GM12801 (cell line): ENCODE results near the gene LHFPL2.

Experiments
- TF ChIP-seq, protein P1 (sequence below): IDR thresholded peaks from one replicate; pipeline ENCODE4 v1.5.1; 2011; ENCODE audit warnings: control low read depth; ENCODE audit not compliant: insufficient read length; ENCODE audit errors: extremely low read depth

The LHFPL2 gene

DNA sequence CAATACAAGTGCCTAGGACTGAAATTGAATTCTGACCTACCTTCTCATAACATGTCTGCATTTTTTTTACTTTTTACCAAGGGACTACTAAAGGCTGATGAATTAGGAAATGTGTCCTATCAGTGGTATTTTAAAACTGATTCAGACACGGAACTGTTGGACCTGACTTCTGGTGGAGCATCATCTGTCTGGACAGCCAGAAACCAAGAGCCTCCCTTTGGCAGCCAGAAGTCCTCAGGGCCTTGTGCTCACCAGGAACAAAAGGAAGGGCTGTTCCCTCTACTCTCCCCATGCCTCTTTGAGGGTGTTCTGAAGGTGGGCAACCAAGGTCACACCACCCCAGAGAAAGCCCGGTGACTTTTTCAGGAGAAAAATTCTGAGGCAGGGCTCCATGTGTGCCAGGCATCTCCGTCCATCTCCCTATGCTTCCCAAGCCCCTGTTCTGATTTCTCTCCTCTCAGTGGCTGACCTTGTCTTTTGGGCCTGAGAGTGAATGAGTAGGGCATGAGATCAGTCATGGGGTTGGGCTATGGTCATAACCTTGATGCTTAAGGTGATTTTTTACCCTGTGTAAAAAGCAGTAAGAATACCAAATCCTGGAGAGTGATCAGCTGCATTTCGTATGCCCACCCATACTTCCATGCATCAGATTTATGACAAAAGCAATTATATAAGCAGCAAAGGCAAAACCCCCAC lies 144.5 kb downstream of the LHFPL2 start:
- TF ChIP-seq, protein P1, sequence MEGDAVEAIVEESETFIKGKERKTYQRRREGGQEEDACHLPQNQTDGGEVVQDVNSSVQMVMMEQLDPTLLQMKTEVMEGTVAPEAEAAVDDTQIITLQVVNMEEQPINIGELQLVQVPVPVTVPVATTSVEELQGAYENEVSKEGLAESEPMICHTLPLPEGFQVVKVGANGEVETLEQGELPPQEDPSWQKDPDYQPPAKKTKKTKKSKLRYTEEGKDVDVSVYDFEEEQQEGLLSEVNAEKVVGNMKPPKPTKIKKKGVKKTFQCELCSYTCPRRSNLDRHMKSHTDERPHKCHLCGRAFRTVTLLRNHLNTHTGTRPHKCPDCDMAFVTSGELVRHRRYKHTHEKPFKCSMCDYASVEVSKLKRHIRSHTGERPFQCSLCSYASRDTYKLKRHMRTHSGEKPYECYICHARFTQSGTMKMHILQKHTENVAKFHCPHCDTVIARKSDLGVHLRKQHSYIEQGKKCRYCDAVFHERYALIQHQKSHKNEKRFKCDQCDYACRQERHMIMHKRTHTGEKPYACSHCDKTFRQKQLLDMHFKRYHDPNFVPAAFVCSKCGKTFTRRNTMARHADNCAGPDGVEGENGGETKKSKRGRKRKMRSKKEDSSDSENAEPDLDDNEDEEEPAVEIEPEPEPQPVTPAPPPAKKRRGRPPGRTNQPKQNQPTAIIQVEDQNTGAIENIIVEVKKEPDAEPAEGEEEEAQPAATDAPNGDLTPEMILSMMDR, result no peak

DNA sequence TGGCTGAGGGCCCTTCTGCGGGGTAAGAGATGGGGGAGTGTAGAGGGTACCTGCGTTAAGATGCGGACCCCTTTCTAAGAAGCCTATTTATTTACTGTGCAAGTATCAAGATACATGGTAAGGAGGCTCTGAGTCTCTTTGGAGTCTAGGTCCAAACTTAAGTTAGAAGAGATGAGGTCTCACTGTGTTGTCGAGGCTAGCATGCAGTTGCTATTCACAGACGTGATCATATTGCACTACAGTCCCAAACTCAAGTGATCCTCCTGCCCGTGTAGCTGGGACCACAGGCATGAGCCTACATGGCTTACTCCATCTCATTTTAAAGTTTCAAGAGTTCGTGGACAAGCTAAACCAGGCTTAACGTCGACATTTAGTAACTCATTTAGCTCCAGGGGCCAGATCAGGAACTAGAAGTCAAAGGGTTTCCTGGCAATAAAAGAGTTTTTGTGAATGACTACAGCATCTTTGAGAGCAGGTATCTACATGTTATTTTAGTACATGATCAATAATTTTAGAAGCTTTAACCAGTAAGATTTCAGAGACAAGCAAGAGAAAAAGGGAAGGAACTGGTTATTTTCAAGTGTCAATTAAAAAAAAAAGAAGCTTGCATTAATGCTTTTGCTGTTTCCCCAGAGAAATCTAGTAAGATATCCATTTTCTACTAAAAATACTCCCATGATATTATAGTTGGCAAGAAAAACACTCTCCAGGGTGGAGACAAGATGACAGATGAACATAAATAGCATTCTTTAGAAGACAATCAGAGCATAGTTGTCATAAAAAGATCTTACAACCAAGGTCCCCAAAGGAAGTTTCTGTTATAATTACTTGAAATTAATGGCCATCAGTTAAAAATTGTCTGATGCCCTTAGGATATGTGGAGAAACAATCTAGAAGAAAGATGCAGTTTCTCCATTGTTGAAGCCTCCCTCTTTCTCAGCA lies 146.9 kb downstream of the LHFPL2 start:
- TF ChIP-seq, protein P1, result no peak

DNA sequence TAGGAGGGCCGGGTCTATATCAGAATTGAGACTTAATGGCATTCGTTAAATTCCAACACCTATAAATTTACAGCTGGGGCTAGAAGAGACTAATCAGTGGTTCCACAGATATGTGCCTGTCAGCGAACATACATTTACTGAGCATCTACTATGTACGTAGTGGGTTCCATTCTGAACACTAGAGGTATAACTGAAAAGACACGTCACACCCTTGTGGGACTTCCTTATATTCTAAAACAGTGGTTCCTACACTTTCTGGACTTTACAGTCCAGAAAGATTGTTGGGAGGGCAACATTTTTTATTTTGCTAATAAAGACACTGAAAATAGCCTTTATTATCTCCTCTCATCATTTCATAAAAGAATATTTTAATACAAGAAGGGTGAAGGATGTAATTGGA lies 147.7 kb downstream of the LHFPL2 start:
- TF ChIP-seq, protein P1, result no peak

DNA sequence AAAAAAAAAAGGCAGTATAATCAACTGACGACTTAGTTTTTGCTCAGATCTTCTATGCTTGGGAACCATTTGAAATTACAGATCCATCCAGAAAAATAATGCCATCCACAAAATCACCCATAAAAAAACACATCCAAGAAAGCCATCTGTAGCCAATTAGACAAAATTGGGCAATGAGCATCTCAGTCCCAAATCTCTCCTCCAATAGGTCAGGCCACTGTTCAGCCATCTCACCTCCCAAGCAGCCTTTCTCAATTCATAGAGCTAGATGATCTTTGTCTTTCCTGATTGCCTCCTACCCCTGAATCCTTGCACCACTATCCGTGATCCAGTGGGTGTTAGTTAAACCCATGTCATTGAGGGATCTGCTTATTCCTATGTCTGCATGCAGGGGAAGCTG lies 148.5 kb downstream of the LHFPL2 start:
- TF ChIP-seq, protein P1, result no peak

DNA sequence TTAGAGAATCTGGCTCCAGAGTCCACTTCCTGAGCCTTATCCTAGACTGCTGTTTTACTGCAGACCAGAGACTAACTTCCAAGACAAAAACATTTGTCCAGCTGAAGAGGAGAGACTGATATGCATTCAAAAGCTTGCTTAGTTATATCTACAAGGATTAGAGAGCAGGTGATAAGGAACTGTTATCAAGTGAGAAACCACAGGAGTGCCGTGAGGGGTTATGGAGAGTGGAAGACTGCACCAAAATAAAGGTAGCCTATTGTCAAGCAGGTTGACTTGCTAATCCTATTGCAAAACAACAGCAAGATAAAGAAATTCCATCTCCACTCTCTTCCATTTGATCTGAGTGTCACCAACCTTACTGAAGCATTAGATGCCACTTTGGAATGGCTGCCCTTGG lies 149.1 kb downstream of the LHFPL2 start:
- TF ChIP-seq, protein P1, result no peak

DNA sequence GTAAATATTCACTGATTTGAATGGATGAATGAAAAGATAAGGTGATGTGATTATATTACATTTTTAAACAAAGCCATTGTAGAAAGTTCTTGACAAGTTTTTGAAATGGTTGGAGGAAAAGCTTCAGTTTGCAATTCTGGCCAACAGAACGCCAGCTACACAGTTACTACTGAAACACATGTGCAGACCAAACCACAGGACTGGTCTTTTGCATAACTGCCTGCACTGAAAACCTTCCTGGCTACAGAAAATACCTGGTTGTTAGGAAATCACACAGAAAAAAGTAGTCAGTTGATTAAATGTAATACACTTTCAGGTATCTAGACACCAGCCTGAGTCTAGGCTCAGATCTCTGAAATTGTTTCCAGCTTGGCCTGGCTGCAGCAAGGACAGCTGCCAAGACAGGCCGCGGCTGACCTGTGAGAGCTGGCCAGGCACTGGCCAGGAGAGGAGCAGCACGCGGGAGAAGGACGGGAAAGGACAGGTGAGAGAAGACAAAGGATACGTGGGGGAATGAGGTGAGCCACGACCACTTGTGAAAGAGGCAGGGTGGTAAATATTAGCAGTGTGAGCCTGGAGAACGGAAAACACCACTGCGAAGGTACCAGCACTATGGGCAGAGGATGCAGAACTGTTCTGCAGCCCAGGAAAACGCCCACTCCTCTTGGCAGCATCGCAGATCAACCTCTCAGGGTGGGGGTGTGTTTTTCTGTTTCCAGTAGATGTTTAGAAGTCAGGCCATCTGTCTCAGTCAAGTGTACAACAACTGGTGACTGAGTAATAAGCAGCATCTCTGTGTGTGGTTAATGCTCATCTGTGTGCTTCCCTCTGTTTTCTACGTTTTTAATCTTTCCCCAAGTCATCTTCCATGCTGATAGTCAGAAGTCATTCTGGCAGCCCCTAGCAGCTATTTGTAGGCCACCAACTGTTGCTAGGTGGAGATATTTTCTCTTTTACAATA lies 150.7 kb downstream of the LHFPL2 start:
- TF ChIP-seq, protein P1, result no peak

DNA sequence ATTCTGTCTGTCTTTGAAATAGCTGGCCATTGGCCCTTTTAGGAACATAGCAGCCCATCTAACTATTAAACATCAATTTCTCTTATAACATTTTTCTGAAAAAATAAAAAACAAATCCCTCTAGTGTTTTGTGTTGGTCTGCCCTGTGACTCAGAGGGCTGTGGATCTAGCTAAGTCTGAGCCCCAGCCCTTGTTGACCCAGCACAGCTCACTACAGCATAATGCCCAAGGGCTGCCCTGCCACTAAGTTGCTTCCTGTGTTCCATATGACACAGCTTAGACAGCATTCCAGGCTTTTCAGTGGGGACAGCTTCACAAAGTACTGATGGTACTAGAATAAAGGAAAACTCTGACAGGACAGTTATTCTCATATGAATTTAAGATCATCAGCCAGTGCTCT lies 152.2 kb downstream of the LHFPL2 start:
- TF ChIP-seq, protein P1, result no peak
